Activated T-helper 1 cell treated with Interleukin-2 at 50 U/mL for 16 hours (primary cell): ENCODE results near the gene SLC9C1.

Source experiments
- DNase-seq: peaks from one replicate; pipeline ENCODE4 v3.0.0-alpha.2; 2020; ENCODE audit warnings: low read depth

Gene SLC9C1

DNA sequence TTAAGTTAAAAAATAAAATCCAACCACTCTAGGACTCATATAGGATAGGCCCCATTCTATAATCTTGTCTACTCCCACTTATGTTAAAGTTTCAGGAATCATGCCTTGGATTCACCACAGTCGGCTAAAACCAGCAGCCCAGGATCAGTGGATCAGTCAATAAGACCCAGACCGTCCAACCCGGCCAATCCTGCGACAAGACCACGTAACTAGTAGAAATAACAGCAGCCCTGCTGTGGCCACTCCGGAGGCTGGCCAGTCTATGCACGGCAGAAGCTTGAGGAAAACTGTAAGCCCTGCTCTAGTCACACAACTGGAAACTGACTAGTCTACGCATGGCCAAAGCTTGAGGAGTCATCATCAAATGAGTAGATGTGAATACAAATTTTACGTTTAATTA, 12.8 kb upstream of the SLC9C1 start:
- no peak for DNase-seq

DNA sequence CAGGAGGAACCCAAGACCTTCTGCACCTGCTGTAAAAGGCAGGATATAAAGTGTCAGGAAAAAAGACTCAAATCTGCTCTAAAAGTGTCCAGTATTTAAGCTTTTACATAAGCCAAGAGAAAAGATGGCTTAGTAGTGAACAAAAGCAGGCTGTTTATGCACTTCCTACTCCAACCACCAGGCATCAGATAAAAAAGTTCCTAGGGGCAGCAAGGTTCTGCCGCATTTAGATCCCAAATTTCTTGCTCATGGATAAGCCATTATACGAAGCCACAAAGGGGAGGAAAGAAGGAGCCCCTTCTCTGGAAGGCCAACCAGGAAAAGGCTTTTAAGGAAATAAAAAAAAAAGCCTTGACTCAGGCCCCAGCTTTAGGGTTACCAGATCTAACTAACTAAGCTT, 10.6 kb upstream of the SLC9C1 start:
- DNase-seq = no peak

DNA sequence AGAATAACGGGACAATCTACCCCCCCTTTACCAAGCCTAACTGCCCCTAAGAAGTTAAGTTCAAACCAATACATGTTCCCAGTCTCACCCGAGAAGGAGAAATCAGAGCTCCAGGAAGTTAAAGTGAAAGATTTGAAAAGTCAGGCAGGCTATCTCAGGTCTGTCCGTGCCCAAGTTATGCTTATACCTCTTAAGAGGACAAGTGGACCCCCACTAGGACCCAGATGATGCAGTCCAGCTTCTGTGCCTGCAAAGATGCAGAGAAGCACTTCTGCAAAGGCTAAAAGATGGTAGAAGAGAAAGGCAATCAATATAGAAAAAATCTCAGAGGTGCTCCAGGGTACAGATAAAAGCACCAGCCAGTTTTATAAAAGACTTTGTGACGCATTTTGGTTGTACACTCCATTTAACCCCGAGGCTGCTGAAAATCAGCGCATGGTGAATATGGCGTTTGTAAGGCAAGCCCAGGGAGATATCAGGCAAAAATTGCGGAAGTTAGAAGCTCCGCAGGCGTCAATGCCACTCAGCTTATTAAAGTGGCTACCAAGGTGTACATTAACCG, 9.8 kb upstream of the SLC9C1 start:
- no peak for DNase-seq

DNA sequence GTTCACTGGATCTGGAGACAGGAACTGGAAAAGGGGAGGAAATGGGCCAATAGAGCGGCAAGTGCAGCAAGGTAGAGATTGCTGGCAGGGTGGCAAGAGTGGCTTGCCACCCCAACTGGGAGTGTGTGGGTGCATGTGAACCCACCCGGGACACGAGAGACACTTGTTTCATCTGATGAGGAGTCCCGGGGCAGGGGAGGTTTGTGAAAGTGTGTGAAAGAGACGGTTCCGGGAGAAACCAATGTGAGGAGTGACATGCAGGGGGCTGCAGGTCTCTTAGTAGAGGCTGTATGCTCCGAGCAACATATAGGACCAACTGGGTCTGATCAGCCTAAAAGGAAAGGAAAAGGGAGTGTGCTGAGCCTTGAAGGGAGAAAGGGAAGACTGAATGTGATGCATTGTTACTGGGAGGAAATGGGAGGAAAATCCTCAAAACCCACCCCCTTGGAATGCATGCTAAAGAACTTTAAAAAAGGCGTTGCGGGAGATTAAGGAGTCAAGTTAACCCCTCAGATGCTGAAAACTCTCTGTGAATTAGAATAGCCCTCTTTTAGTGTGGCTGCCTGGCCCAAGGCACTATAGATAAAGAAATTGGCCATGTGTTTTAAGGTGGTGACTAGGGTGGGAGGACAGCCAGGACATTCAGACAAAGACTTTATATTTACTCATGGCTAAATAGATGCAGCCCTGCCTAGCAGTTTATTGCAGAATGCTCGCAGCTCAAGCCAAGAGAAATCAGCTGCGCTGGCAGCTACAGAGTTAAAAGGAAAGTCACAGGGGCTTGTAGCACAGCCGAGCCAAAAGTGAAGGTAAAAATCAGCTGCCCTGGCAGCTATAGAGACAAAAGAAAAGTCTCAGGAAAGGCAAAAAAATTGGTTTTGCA, 9.1 kb upstream of the SLC9C1 start:
- no peak for DNase-seq

DNA sequence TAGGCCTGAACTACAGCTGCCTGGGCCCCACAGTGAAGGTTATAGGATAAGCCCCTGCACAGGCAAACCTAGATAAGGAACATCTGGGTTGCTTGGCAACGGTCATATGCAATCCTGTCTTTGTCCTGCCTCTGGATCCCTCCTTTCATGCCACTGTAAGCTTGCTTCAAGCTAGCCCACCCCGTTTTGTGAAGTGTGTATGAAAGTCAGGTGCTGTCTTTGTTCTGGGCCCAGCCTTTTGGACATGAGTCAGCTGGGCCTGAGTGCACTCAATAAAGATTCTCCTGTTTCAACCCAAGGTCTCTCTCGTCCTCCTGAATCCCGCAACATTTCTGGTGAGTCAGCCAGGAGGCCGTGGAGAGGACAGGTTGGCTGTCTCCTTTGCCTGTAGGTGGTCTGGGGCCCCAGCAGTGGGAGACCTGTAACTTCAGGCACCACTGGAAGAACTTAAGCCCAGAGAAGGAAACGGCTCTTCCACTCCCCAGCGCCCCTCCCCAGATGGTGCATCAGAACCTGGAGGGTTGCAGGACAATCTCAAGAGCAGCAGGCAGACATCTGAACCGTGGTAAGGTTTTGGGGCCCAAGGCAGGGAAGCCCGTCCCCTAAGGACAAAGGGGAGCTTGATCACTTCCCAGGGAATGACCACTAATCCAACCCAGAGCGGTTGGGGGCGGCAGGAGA, 8.3 kb upstream of the SLC9C1 start:
- DNase-seq = no peak

DNA sequence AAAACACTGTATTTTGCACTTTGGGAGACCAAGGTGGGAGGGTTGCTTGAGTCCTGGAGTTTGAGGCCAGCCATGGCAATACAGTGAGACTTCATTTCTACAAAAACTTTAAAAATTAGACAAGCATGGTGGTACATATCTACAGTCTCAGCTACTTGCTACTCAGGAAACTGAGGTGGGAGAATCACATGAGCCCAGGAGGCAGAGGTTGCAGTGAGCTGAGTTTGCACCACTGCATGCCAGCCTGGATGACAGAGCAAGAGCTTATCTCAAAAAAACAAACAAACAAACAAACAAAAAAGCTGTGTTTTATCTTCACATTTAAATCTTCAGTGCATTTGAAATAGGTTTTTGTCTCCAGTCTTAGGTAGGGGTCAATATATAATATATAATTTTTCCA, 4.8 kb upstream of the SLC9C1 start:
- DNase-seq = no peak

DNA sequence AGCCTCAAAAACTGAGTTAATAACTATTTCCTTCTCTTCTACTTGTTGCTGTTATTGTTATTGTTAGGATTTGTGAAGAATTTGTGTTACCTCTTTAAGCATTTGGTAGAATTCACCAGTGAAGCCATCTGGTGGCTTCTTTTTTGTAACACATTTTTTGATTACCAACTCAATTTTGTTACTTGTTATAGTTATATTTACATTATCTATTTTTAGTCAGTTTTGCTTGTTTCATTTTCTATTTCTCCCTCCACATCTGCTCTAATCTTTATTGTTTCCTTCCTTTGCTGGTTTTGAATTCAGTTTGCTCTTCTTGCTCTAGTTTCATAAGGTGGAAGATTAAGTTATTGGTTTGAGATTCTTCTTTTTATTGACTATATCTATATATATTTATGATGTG, 3.7 kb upstream of the SLC9C1 start:
- no peak for DNase-seq

DNA sequence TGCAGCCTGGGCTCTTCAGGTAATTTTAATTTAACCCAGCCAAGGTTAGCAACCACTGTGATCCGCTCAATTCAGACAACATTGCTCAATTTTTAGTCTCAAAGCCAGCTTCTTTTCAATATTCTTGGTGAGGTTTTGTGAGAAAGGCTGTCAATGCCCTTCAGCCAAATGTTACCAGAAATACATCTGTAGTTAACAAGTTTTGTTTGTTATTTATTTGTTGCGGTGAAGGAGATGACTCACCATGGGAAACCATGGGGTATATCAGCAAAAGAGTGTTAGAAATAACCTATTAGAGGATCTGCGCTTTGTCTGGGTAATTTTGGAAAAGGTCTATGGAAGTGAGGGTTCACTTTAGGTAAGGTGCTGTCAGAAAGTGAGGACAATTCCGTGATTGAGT, 5.0 kb downstream of the SLC9C1 start:
- DNase-seq = no peak

DNA sequence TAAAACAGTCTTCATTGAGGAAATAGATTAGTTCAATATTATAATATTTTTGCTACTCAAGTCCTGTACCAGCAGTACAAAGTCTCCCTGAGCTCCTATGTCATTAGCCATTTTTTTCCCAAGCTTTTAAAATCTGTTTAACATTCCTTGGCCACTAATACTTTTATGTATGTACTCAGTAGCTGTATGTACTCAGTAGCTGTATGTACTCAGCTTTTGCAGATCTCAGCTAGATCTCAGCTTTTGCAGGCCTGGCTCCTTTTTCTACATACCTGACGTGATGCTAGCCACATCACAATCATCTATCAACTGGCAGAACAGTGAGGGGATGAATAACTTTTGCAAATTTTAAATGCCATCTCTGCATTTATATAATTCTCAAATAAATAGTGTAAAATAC, 13.8 kb downstream of the SLC9C1 start:
- DNase-seq = no peak

DNA sequence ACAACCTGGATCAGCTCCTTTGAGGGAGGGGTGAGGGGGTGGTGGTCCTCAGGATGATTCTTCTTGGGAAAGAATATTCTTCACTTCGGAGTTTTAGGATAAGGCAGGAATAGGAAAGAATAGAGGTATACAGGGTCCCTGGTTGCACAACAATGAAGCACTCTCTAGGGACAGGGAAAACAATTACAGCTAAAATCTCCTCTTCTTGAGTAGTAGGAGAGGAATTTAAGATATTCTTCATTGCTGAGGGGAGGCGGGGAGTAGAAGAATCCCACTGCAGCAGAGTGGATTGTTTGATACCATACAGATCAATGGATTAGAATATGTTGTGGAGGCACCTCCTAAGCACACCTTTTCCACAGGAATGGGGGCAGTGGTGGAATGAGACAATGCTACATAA, 20.5 kb downstream of the SLC9C1 start:
- DNase-seq = no peak

DNA sequence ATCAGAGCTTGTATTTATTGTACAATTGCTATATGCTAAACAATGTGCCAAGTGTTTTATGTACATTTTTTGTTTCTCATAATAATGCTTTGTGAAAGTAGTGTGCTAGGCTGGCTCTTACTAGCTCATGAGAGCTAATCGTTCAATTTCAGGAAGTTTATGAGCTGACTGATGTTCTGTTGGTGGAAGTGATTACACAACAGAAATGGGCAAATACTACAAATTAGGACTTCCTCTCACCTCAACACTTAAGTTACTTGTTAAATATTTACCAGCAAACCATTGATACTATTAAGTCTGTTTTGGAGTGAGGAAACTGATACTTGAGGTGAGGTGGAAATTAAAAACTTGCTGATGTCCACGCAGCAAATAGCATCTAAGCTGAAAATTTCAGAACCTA, 32.3 kb downstream of the SLC9C1 start:
- DNase-seq = no peak

DNA sequence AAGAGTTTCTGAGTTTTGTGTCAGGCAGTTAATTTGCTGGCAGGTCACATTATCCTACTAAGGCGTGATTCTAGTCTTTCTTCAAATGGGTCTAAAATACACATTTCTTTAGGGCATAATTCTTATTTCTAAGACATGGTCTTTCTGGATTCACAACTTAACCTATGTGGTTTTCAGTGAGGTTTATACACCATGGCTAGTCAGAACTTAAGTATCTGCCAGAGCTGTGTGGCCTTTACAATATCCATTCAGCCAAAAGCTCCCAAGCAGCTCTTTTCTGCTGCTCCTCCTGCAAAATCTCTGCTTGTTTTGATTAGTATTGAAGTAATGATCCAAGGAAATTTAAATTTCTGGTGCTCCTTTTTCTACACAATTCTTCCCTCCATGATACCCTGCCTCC, 33.5 kb downstream of the SLC9C1 start:
- no peak for DNase-seq

DNA sequence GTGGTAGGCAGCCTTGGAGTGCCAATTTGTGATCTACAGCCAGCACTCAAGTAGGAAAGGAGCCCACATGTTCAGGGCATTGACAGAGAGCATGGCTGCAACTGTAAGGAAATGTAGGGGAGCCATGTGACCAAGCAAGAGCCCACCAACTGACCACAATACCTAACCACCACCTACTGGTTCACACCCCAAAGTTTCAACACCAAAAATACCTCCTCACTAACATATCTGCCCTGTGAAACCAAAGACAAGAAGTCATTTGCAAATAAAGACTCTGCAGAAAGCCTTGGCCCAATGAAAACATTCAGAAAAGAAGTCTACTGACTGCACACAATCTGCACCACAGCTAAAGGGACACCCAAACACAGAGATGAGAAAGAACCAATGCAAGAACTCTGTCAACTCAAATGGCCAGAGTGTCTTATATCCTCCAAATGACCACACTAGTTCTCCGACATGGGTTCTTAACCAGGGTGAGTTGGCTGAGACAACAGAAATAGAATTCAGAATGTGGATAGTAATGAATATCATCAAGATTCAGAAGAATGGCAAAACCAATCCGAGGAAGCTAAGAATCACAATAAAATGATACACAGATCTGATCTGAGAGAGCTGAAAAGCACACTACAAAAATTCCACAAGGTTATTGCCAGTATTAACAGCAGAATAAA, 40.6 kb downstream of the SLC9C1 start:
- no peak for DNase-seq

DNA sequence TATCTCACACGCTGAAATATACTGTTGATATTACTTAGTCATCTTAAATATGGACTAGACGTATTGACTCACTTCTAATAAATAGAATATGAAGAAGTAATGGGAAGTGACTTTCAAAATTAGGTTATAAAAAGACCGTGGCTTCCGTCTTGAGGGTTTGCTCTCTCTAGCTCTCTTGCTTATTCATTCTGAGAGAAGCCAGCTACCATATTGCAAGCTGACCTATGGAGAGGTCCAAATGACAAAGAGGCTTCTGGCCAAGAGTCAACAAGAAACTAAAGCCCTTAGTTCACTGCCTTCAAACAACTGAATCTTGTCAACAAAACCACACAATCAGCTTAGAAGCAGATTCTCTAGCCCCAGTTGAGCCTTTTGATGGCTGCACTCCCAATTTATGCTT, 46.1 kb downstream of the SLC9C1 start:
- no peak for DNase-seq

DNA sequence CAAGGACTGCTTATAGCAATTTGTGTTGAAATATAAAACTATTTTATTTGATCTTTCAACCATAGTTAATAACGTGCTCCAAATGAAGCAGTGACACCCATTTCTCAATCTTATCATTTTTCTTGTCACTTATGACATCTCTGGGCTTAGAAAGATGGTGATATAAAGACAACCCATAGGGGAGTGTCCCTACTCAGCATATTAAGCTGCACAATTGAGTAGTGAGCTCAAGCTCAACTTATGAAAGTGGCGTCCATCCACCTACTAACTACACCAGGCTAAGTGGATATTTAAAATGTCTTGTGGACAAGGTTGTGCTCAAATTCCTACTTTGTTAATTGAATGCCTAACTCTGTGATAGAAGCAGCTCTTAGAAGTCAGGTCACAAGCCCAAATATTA, 46.7 kb downstream of the SLC9C1 start:
- DNase-seq = no peak

DNA sequence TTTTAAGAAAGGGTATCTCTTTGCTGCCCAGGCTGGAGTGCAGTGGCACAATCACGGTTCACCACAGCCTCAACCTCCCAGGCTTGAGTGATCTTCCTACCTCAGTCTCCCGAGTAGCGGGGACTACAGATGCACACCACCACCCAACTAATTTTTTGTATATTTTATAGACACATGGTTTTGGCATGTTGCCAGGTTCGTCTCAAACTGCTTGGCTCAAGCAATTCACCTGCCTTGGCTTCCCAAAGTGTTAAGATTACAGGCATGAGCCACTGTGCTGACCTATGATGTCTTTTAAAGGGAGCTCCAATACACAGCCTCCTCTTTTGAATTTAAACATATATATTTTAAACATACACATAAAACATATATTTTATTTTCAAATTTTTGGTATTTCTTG, 60.9 kb downstream of the SLC9C1 start:
- DNase-seq = no peak

DNA sequence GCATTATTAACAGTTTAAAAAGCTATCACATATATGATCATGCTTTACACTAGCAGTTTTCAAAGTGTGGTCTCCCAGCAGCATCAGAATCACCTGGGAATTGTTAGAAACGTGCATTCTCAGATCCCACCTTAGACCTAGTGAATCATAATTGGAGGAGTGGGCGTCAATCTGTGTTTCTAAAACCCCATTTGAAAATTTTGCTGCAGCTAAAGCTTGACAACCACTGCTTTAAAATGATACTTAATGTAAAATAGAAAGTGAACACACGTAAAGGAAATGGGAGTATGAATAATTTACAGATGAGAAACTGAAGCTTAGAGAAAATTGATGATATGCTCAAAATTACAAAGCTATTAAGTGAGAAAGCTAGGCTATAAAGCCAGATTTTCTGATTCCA, 62.3 kb downstream of the SLC9C1 start:
- DNase-seq = no peak

DNA sequence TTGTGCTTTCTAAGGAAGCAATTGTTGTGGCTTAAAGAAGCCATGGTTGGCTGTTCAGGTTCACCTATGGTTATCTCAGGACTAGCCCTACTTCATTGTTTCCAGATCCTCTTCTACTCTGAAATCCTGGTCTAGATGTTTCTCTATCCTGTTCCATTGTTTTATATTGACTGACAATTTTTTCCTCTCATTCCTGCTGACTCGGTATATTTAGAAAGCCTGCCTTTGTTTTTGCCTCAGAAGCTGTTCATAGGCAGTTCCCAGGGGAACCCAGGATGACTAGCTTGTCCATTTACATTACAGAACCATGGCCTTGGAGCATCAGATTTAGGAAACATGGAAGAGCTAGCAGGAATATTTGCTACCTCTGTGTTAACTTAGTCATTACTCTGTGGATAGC, 64.0 kb downstream of the SLC9C1 start:
- no peak for DNase-seq

DNA sequence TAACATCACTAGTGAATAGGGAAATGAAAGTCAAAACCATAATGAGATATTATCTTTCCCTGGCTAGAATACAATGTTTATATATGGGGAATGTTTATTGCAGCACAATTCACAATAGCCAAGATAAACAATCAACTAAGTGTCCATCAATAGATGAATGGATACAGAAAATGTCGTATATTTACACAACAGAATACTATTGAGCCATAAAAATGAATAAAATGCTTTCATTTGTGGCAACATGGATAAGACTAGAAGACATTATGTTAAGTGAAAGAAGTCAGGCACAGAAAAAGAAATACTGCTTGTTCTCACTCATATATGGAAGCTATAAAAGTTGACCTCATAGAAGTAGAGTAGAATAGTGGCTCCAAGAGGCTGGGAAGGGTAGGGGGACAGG, 65.2 kb downstream of the SLC9C1 start:
- no peak for DNase-seq

DNA sequence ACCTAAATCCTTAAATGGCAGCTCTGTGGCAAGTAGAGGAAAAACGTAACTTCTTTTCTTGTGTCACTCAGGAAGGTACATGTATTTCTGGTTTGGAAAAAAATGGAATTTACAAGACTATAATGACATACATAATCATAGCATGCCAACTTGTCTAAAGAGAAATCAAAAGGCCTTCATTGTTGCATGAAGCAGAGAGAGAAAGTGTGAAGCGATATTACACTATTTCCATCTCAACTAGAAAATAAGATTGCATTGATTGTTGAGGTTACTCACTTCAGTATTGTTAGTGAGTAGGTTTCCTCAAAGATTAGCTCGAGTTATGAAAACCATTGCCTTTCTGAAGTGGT, 93.7 kb downstream of the SLC9C1 start:
- DNase-seq = no peak

DNA sequence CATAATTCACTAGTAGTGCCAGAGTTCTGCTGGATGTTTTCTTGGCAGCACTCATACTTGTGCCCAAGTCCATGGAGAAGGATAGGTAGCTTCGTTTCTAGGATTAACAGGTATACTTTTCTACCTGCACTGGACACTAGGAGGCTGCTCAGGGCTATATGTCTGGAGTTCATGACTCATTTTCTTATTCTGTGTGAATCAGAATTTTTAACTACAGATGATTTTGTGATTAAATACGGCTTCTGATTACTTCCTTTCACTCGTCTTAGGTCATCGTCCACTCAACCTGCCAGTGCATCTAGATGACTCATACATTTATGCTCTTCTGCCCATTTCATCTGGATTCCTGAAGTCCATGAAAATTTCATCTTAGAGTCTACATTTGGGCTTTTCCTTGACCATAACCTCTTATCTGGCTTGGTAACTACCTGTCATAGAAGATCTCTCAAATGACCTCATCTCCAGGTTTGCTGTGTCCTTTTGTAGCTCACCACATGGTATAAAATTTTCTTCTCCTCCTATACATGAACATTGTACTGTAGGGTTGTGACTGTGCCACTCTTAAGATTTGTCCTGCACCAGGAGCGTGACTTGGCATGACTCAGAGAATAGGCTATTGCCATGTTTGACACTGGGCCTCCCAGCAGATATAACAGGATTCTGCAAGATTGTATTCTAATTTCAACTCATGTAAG, 94.2 kb downstream of the SLC9C1 start:
- no peak for DNase-seq

DNA sequence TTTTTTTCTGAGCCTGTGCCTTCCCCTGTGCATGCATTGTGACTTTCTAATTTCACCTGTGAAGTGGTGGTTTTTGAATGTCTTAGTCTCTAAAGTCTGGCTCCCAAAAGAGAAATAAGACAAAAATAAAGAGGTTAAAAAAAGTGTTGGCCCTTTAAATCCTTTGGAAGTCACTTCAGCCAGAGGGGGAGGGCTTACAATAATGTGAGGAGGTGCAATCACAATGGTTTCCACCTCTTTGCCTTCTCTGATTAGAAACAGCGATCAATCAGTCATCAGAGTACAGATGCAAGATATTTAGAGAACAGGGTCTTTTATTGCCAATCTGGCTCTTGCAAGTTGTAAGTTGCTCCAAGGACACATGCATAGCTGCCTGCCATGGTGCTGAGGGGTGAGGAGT, 96.9 kb downstream of the SLC9C1 start:
- DNase-seq = no peak
